ENCODE data around the gene CPNE6.

Gene CPNE6

GRCh38 chr14:24070285-24071143 lies 848 bp upstream of the CPNE6 start:
- FAIRE-seq, result no peak

DNA sequence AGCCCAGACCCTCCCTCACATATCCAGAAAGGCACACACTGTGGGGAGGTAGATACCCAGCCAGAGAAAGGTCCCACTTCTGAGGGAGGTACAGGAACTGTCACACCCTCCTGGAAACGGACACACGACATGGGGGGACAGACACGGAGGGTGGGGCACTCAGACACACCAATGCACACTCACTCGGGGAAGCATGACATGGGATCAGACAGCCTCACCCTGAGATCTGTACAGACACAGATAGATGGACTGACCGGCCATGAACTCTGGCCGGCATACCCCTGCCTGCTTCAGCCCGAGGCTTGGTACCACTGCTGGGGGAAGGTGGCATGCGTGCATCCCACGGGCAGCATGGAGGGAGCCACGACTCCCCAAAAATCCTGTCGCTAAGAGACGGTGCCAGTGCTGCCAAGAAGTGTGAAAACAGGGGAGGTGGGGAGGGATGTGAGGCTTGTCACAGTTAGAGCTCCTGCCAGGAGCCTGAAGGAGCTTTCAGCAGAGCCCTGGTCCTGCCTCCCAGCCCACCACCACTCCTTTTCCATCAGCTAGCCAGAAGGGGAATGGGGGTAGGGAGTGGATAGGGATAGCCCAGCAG lies 571 bp downstream of the CPNE6 start:
- FAIRE-seq, result no peak

DNA sequence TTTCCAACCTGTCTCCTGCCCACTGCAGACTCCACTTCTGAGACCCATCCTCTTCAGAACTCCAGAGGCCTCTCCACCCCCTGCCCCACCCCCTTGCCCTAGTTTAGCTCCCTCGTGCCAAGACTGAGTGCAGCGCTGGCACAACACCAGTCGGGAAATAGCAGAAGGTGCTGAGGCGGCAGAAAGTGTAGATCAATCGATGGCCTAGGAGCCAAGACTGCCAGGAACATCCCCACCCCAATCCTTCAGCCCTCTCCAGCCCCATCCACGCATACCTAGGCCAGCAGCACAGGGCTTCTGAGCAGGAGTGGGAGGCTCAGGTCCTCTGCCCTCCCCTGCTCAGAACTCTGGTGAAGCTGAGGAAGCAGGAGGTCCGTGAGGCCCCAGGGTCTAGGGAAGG lies 1.1 kb downstream of the CPNE6 start:
- no peak for FAIRE-seq

DNA sequence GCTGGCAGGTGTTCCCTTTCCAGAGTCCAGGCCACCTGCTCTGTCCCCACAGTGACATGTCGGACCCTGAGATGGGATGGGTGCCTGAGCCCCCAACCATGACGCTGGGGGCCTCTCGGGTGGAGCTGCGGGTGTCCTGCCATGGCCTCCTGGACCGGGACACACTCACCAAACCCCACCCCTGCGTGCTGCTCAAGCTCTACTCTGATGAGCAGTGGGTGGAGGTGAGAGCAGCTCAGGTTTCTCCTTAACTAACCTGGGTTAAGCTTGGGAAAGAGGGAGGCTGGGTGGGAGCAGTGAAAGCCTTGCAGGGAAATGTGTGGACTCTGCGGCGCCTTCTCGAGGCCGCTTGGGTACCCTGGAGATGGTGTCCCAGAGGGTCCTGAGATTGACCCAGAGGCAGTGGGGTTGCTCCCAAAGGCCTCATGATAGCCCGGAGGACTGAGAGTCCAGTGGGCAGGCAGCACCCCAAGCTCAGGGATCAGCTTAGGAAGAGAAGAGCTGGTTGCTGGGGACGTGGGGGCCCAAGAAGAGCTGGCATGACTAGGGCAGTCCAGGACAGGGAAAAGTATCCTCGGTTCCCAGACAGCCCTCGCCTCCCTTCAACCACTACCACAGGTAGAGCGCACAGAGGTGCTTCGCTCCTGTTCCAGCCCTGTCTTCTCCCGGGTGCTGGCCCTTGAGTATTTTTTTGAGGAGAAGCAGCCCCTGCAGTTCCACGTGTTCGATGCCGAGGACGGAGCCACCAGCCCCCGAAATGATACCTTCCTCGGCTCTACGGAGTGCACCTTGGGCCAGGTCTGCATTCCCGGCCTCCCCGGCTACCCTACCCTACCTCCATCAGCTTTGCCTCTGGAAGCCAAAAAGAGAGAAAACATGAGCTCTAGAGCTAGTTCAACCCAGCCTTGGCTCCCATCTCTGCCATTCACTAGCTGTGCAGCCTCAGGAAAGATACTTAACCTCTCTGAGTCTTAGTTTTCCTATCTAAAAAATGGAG lies 1.8 kb downstream of the CPNE6 start:
- FAIRE-seq, result no peak

GRCh38 chr14:24074625-24075484 lies 3.5 kb downstream of the CPNE6 start:
- FAIRE-seq, result no peak

GRCh38 chr14:24075485-24076301 lies 4.3 kb downstream of the CPNE6 start:
- no peak for FAIRE-seq

DNA sequence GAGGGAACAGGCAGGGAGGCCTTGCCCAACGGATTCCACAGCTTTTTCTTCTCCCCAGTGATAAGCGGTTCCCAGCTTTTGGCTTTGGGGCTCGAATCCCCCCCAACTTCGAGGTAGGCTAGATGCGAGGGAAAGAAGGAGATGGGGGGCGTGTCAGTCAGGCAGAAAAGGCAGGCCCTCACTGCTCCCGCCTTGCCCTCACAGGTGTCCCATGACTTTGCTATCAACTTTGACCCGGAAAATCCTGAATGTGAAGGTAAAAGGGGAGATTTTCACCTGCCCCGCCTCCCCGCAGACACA lies 4.9 kb downstream of the CPNE6 start:
- FAIRE-seq, result no peak

- FAIRE-seq, result no peak
Measured at GRCh38 chr14:24077086-24077485, 5.7 kb downstream of the CPNE6 start.

DNA sequence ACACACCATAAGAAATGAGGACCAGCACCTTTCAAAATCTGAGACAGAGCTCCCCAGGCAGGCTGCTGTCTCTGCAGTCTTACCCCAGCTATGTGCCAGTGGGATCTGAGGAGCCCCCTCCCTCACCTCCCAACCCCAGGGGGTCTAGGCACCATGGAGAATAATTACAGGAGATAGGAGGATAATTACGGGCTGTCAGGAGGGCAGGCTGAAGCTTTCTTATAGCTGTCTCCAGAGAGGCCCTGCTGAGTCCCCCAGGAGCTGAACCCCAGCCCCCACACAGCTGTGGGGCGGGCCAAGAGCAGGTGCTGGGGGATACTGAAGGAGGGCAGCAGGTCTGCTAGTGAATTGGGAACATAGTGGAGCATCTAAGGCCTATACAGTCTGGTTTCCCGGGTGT lies 6.8 kb downstream of the CPNE6 start:
- FAIRE-seq, result no peak

- no peak for FAIRE-seq
Measured at GRCh38 chr14:24079491-24080141, 8.3 kb downstream of the CPNE6 start.

DNA sequence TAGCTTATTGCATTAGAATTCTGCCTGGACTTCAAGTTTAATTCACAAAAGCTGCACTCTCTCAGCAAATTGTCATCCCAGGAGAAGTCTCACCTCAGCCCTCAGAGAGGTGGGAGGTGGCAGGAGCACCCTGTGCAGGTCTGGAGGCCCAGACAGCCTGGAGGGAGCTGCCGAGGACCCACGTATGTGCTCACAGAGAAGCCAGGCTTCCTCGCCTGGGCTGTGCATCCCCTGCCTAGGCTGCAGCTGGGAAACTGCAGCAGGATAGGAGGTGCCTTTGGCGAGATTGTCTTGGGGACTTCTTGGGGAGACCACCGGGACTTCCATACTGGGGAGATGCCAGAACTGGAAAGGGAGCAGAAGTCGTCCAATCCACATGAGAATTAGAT lies 8.8 kb downstream of the CPNE6 start:
- no peak for FAIRE-seq

GRCh38 chr14:24080888-24081738 lies 9.8 kb downstream of the CPNE6 start:
- FAIRE-seq, result no peak

DNA sequence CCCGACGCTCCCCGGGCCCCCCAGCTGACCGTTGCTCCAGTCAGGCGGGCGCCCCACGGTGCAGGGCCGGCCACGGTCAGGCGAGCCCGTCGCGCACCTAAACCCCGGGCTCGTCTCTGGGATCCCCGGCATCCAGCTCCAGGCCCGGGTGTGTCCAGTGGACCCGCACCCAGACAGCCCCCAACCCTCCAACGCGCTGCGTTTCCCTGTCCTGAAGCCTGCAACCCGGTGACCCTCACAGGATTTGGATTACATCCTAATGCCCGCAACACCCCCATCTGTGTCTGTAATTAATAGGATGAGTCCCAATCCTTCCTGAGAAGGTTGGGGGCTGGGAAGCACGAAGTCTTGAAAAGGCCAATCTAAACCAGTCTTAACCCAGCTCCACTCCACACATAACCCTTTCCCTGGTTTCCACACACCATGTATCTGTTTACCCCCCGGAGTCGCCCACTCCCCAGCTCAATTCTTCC lies 10.4 kb downstream of the CPNE6 start:
- no peak for FAIRE-seq

- FAIRE-seq, result no peak
Measured at GRCh38 chr14:24082411-24083080, 11.2 kb downstream of the CPNE6 start.

DNA sequence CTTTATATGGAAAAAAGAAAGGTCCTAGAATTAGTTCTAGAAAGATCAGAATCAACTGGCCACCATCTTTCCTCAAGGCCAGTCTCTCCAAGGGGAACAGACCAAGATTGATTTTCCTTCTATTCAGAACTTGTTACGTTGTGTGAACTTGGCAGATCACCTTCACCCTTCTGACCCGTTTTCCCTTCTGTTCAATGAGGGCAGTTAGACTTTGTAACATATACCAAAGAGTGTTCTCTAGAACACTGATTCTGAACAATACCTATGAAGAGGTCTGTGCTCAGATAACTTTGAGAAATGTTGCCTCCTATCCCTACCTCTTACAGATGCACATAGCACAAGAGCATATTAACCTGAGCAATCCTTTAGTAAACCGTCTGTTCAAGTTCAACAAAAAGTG lies 12.1 kb downstream of the CPNE6 start:
- FAIRE-seq, result no peak

GRCh38 chr14:24084440-24084839 lies 13.1 kb downstream of the CPNE6 start:
- FAIRE-seq, result no peak

GRCh38 chr14:24085215-24085614 lies 13.9 kb downstream of the CPNE6 start:
- FAIRE-seq, result no peak

DNA sequence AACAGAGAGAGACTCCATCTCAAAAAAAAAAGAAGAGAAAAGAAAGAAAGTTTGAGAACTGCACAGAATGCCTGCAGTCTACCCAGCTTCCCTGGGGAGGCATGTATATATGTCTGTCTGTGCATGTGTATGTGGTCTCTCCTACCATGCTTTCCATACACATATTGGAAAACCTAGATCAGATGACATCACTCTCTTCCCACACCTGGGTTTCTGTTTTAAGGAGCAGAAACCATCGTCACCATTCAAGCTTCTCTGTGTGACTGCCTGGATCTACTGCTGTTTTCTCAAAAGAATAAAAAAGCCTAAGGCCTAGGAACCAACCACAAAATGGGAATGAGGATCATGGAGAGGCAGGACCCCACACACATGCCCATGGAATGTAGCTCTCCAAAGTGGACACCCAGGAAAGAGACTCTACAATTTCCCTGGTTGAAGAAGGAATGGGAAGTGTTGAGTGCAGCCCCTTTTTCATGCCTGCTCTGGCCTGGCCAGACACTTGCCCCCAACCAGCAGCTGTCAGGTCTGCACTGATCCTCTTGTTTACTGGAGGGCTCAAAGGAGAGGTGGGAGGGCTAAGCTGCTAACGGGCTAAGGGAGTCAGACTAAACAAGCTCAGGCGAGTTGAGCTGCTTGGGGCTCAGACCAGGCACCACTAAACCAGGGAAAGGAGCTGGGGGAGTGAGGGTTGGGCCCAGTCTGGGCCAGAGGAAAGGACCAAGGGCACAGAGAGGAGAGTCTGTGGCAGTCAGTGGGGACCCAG lies 15.0 kb downstream of the CPNE6 start:
- FAIRE-seq, result no peak

DNA sequence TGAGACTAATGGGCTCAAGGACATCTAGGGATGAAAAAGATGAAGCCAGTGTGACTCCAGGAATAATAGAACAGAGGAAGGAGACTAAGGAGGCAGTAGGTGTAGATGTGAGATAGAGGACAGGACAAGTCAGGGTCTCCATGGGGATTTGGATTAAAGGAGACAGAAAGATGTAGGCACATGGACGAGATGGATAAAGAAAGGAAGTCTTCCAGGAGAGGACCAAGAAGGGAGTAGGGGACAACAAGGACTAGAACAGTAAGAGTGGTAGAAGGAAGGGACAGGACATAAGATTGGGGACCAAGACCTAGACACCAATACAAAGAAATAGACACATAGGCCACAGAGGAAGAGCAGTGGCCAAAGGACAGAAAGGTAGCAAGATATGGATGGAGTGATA lies 15.6 kb downstream of the CPNE6 start:
- FAIRE-seq, result no peak
